GM12878 (cell line): ENCODE measurements around the gene DNAAF3. TPM values are rescaled to one million over a fixed set of nuclear protein-coding genes. Genes with fewer than 3 reads are reported as not detected.

Source experiments
- ATAC-seq: fragments of 200-7000 bp; cut with Tn5 transposase; 3 replicates; pipeline ENCODE4 v1.9.1; 2020; ENCODE audit warnings: mild to moderate bottlenecking, moderate library complexity
- BruUV-seq: library from RNA; stranded (reverse); fragments of 400-500 nt; replicated peaks from 2 replicates; lab custom pipeline; 2021; lab: Mats Ljungman, UMichigan
- CTCF ChIA-PET: fragments of 300-600 bp; sonication (Branson Sonifier 250); formaldehyde crosslinking; extraction: SDS; loops from one replicate; lab custom pipeline; 2021; ENCODE audit warnings: inconsistent platforms; lab: Yijun Ruan, JAX
- POLR2A ChIA-PET: fragments of 350-600 bp; formaldehyde crosslinking; extraction: SDS; loops from one replicate; lab custom pipeline; 2021; ENCODE audit warnings: inconsistent platforms; lab: Charles Lee
- RAD21 ChIA-PET: fragments of 300-600 bp; sonication (Branson Sonifier 250); formaldehyde crosslinking; loops from one replicate; lab custom pipeline; 2023; ENCODE audit warnings: antibody characterized with exemption; ENCODE audit not compliant: unreplicated experiment; lab: Charles Lee
- SMC1A ChIA-PET: fragments of 300-600 bp; sonication (Branson Sonifier 250); formaldehyde crosslinking; loops from one replicate; lab custom pipeline; 2023; ENCODE audit not compliant: unreplicated experiment, uncharacterized antibody; lab: Charles Lee
- DNase-seq: peaks from one replicate; pipeline ENCODE4 v3.0.0-alpha.2; 2011; ENCODE audit warnings: low read depth, low spot score
- FAIRE-seq: peaks from 3 replicates; lab custom pipeline; 2011; peaks lifted over from hg19 to GRCh38; lab: Jason Lieb, UNC
- H2AFZ ChIP-seq: 2 replicates; pipeline ENCODE4 v1.6.0; 2011; ENCODE audit warnings: low read depth, low read length, control low read depth; ENCODE audit not compliant: control insufficient read depth
- H3K27ac ChIP-seq: 2 replicates; pipeline ENCODE4 v1.5.1; 2011; ENCODE audit warnings: control low read depth; ENCODE audit not compliant: control insufficient read depth, insufficient read depth
- H3K27me3 ChIP-seq, 2 experiments: replicated peaks in 1 of 2; 2 replicates each; pipeline versions ENCODE4 v1.6.0 to v1.6.1; 2011; ENCODE audit warnings: low read length in 1 of 2; ENCODE audit not compliant: control insufficient read depth in 2 of 2, insufficient read depth in 2 of 2
- H3K36me3 ChIP-seq, 2 experiments: 2 replicates each; pipeline ENCODE4 v1.5.1; 2011; ENCODE audit warnings: low read length in 1 of 2; ENCODE audit not compliant: control insufficient read depth in 2 of 2, insufficient read depth in 2 of 2
- H3K4me1 ChIP-seq: 2 replicates; pipeline ENCODE4 v1.6.1; 2011; ENCODE audit warnings: mild to moderate bottlenecking, low read length, moderate library complexity, mixed read lengths; ENCODE audit not compliant: control insufficient read depth, insufficient read depth
- H3K4me2 ChIP-seq: 2 replicates; pipeline ENCODE4 v1.6.0; 2011; ENCODE audit warnings: control low read depth; ENCODE audit not compliant: control insufficient read depth, insufficient read depth
- H3K4me3 ChIP-seq: fragments of 200-600 bp; sonication (generic); 2 replicates; pipeline ENCODE4 v1.5.1; 2016
- H3K79me2 ChIP-seq: 2 replicates; pipeline ENCODE4 v1.6.0; 2011; ENCODE audit warnings: low read length; ENCODE audit not compliant: control insufficient read depth, insufficient read depth
- H3K9ac ChIP-seq: 2 replicates; pipeline ENCODE4 v1.8.0; 2011; ENCODE audit warnings: low read length, control low read depth, mixed read lengths; ENCODE audit not compliant: control insufficient read depth, insufficient read depth
- H3K9me3 ChIP-seq: replicated peaks from 3 replicates; pipeline ENCODE4 v1.5.1; 2011; ENCODE audit warnings: mild to moderate bottlenecking, low read length; ENCODE audit not compliant: control insufficient read depth, insufficient read depth
- H4K20me1 ChIP-seq: 2 replicates; pipeline ENCODE4 v1.6.0; 2011; ENCODE audit not compliant: control insufficient read depth, insufficient read depth
- EZH2 ChIP-seq: IDR thresholded peaks from 2 replicates; pipeline ENCODE4 v1.6.1; 2012; ENCODE audit warnings: low read depth, mild to moderate bottlenecking, control low read depth, inconsistent platforms, low read length, borderline replicate concordance; ENCODE audit not compliant: control insufficient read depth
- HCFC1 ChIP-seq: fragments of 150-350 bp; IDR thresholded peaks from 2 replicates; pipeline ENCODE4 v1.6.1; 2014; ENCODE audit warnings: low read length
- KLF5 ChIP-seq: fragments of 450-650 bp; IDR thresholded peaks from 2 replicates; pipeline ENCODE4 v1.6.1; 2014; ENCODE audit warnings: mild to moderate bottlenecking; ENCODE audit not compliant: partially characterized antibody
- MTA2 ChIP-seq: fragments of 450-650 bp; IDR thresholded peaks from 2 replicates; pipeline ENCODE4 v1.6.1; 2016; ENCODE audit warnings: low read depth, mild to moderate bottlenecking, moderate library complexity
- NR2F1 ChIP-seq: fragments of 450-650 bp; conservative IDR thresholded peaks from 2 replicates; pipeline ENCODE4 v1.6.1; 2017; ENCODE audit warnings: mild to moderate bottlenecking
- POLR2A ChIP-seq: IDR thresholded peaks from 2 replicates; pipeline ENCODE4 v1.6.1; 2011; ENCODE audit warnings: low read depth, mild to moderate bottlenecking, low read length
- POLR2AphosphoS5 ChIP-seq: IDR thresholded peaks from 2 replicates; pipeline ENCODE4 v1.6.1; 2011; ENCODE audit warnings: mild to moderate bottlenecking, low read length, inconsistent platforms
- SREBF1 ChIP-seq: IDR thresholded peaks from 2 replicates; pipeline ENCODE4 v1.6.1; 2012; ENCODE audit warnings: mild to moderate bottlenecking, low read length
- SUZ12 ChIP-seq: fragments of 200-600 bp; sonication (generic); IDR thresholded peaks from one replicate; pipeline ENCODE4 v1.6.1; 2018; ENCODE audit warnings: antibody characterized with exemption, mild to moderate bottlenecking; ENCODE audit not compliant: unreplicated experiment
- WGBS: methylation state at CpG from one replicate; pipeline ENCODE4 v1.1.6; 2016; ENCODE audit warnings: low lambda C conversion rate; ENCODE audit not compliant: insufficient replicate concordance, insufficient coverage; ENCODE audit errors: missing lambda C conversion rate; 5-methylcytosine and 5-hydroxymethylcytosine counted together
- in situ Hi-C: fragments of 300-500 bp; cut with MboI; formaldehyde crosslinking; loops from 9 replicates; pipeline ENCODE4 v1.14.3; 2018; ENCODE audit warnings: mixed read lengths
- intact Hi-C: fragments of 100-400 bp; cut with micrococcal nuclease; formaldehyde crosslinking; loops from one replicate; pipeline ENCODE4 v1.14.2; 2022; ENCODE audit not compliant: unreplicated experiment
- polyA plus RNA-seq, 11 experiments: library from polyadenylated mRNA; depleted of rRNA in 4 of 11; unstranded in 6 of 11; stranded (reverse) in 5 of 11; fragments of >200 nt; fragmentation: Nextera tagmentation in 4 of 11; fragmentation: Illumina TruSeq in 1 of 11; extraction: Ambion mirVana in 4 of 11; extraction: Trizol in 1 of 11; gene quantifications; 1 replicate in 1 of 11; 2 replicates in 10 of 11; pipeline versions ENCODE4 v1.2.1 to v1.2.3, GENCODE V29; 2011 to 2016; ENCODE audit warnings: inconsistent platforms in 2 of 11, missing spikeins in 2 of 11, low read depth in 1 of 11
- total RNA-seq, 4 experiments: library from RNA; depleted of rRNA in 3 of 4; stranded (reverse); fragments of >200 nt in 3 of 4; fragmentation: Illumina TruSeq in 1 of 4; extraction: Trizol in 1 of 4; gene quantifications; 2 replicates each; pipeline versions ENCODE4 v1.2.1 to v1.2.3, GENCODE V29; 2013 to 2021
- TF ChIP-seq, protein P1 (sequence below): IDR thresholded peaks from 2 replicates; pipeline ENCODE4 v1.6.1; 2012; ENCODE audit warnings: improper control_type of control experiment, low read depth, low read length; ENCODE audit not compliant: insufficient replicate concordance
- TF ChIP-seq, protein P2 (sequence below): fragments of 450-650 bp; IDR thresholded peaks from 2 replicates; pipeline ENCODE4 v1.6.1; 2017; ENCODE audit warnings: mild to moderate bottlenecking, moderate library complexity
- TF ChIP-seq, protein P3 (sequence below): IDR thresholded peaks from 2 replicates; pipeline ENCODE4 v1.6.1; 2011; ENCODE audit warnings: low read depth, low read length, improper control_type of control experiment, borderline replicate concordance

The DNAAF3 gene
- total and polyA plus RNA-seq, 10 of the 15 experiments (the other 5 are each of a cell fraction or from before 2014, with no cell fraction given): not detected

DNA sequence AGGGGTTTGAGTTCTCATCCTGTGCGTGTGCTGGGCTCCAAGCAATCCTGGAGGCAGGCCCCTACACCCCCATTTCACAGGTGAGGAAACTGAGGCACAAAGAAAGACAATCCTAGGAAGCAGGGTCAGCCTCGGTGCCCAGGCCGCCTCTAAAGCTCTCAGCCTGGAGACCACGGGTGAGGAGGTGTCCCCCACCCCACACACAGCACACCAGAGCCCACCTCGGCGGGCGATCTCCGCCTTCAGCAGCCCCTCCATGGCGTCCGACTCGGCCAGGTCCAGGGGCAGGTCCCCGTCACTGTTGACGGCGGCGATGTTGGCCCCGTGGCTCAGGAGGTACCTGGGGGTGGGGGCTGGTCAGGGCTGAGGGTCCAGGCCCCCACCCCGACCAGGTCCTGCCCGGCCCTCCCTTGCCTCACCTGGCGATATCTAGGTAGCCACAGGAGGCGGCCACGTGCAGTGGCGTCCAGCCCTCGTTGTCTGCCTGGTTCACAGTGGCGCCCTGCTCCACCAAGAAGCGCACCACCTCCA is 54.1 kb downstream of the DNAAF3 start (continued):
- TF ChIP-seq EZH2: no peak
- TF ChIP-seq, protein P1, sequence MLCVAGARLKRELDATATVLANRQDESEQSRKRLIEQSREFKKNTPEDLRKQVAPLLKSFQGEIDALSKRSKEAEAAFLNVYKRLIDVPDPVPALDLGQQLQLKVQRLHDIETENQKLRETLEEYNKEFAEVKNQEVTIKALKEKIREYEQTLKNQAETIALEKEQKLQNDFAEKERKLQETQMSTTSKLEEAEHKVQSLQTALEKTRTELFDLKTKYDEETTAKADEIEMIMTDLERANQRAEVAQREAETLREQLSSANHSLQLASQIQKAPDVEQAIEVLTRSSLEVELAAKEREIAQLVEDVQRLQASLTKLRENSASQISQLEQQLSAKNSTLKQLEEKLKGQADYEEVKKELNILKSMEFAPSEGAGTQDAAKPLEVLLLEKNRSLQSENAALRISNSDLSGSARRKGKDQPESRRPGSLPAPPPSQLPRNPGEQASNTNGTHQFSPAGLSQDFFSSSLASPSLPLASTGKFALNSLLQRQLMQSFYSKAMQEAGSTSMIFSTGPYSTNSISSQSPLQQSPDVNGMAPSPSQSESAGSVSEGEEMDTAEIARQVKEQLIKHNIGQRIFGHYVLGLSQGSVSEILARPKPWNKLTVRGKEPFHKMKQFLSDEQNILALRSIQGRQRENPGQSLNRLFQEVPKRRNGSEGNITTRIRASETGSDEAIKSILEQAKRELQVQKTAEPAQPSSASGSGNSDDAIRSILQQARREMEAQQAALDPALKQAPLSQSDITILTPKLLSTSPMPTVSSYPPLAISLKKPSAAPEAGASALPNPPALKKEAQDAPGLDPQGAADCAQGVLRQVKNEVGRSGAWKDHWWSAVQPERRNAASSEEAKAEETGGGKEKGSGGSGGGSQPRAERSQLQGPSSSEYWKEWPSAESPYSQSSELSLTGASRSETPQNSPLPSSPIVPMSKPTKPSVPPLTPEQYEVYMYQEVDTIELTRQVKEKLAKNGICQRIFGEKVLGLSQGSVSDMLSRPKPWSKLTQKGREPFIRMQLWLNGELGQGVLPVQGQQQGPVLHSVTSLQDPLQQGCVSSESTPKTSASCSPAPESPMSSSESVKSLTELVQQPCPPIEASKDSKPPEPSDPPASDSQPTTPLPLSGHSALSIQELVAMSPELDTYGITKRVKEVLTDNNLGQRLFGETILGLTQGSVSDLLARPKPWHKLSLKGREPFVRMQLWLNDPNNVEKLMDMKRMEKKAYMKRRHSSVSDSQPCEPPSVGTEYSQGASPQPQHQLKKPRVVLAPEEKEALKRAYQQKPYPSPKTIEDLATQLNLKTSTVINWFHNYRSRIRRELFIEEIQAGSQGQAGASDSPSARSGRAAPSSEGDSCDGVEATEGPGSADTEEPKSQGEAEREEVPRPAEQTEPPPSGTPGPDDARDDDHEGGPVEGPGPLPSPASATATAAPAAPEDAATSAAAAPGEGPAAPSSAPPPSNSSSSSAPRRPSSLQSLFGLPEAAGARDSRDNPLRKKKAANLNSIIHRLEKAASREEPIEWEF: no peak
- TF ChIP-seq HCFC1: no peak
- no peak for TF ChIP-seq POLR2AphosphoS5

DNA sequence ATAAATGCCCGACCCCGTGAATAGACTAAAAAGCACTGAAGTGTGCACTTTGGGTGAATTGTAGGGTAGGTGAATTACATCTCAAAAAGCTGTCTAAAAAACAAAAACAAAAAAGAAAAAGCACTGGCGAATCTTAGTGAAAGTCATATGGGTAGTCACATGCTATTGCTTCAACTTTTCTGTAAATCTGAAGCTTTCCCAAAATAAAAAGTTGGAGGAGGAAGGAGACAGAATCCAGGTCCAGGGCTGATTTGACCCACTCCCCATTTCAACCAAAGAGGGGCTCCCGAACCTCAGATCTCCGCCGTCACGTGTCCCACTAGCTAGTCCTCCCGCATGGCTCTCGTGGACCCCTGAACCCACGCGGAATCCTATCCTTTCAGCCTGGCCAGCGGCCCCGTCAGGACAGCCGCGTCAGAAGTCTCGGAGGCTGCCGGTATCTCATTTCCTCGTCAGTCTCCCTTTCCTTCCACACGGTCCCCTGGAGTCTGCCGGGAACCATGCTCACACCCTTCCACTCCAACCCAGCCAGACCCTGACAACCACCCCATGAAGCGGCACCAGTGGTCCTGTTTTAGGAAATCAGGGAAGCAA is 55.1 kb downstream of the DNAAF3 start:
- in situ Hi-C loops: no loop called here
- Histone ChIP-seq H3K79me2 (peaks cover 29% of the 10 kb centered on the region), H3K9me3 (no peaks in the 10 kb centered on the region), H3K27ac (no peak overlapping the region), H2AFZ (no peak overlapping the region), H3K4me1 (peaks cover 12% of the 10 kb centered on the region), H3K36me3 (peaks cover 0 to 6% of the 10 kb centered on the region in 2 experiments; a peak in 3 of 4 replicates), H3K27me3 (no peaks in the 10 kb centered on the region), H3K4me3 (no peak overlapping the region), H4K20me1 (no peaks in the 10 kb centered on the region), H3K4me2 (no peak overlapping the region), H3K9ac (no peak overlapping the region)
- ChIA-PET POLR2A (no interaction called here), CTCF (no interaction called here), SMC1A (no interaction called here), RAD21 (no interaction called here)
- no TSS peak for BruUV-seq
- WGBS: 87% methylated on average over 21 of the region's 21 CpGs
- FAIRE-seq: no peak
- intact Hi-C loops: no loop called here
- ATAC-seq: no peak
- DNase-seq: no peak
- TF ChIP-seq, protein P2, sequence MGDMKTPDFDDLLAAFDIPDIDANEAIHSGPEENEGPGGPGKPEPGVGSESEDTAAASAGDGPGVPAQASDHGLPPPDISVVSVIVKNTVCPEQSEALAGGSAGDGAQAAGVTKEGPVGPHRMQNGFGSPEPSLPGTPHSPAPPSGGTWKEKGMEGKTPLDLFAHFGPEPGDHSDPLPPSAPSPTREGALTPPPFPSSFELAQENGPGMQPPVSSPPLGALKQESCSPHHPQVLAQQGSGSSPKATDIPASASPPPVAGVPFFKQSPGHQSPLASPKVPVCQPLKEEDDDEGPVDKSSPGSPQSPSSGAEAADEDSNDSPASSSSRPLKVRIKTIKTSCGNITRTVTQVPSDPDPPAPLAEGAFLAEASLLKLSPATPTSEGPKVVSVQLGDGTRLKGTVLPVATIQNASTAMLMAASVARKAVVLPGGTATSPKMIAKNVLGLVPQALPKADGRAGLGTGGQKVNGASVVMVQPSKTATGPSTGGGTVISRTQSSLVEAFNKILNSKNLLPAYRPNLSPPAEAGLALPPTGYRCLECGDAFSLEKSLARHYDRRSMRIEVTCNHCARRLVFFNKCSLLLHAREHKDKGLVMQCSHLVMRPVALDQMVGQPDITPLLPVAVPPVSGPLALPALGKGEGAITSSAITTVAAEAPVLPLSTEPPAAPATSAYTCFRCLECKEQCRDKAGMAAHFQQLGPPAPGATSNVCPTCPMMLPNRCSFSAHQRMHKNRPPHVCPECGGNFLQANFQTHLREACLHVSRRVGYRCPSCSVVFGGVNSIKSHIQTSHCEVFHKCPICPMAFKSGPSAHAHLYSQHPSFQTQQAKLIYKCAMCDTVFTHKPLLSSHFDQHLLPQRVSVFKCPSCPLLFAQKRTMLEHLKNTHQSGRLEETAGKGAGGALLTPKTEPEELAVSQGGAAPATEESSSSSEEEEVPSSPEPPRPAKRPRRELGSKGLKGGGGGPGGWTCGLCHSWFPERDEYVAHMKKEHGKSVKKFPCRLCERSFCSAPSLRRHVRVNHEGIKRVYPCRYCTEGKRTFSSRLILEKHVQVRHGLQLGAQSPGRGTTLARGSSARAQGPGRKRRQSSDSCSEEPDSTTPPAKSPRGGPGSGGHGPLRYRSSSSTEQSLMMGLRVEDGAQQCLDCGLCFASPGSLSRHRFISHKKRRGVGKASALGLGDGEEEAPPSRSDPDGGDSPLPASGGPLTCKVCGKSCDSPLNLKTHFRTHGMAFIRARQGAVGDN: no peak
- TF ChIP-seq POLR2A (no peak), MTA2 (no peak), SUZ12 (no peak), KLF5 (no peak), NR2F1 (no peak), SREBF1 (no peak)
- TF ChIP-seq, protein P3, sequence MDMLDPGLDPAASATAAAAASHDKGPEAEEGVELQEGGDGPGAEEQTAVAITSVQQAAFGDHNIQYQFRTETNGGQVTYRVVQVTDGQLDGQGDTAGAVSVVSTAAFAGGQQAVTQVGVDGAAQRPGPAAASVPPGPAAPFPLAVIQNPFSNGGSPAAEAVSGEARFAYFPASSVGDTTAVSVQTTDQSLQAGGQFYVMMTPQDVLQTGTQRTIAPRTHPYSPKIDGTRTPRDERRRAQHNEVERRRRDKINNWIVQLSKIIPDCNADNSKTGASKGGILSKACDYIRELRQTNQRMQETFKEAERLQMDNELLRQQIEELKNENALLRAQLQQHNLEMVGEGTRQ: no peak
